Panc1 (cell line): ENCODE results near the gene SOX18. TPM values are rescaled to one million over a fixed set of nuclear protein-coding genes. Genes with fewer than 3 reads are reported as not detected.

Experiments
- ATAC-seq: fragments of 200-7000 bp; cut with Tn5 transposase; 2 replicates; pipeline ENCODE4 v1.9.1; 2020; ENCODE audit warnings: mild to moderate bottlenecking, moderate library complexity
- BruUV-seq: library from RNA; stranded (reverse); fragments of 400-500 nt; replicated peaks from 2 replicates; lab custom pipeline; 2021; lab: Mats Ljungman, UMichigan
- CTCF ChIA-PET: fragments of 300-600 bp; sonication (Branson Sonifier 250); formaldehyde crosslinking; loops from one replicate; lab custom pipeline; 2022; ENCODE audit warnings: antibody characterized with exemption; lab: Charles Lee
- POLR2A ChIA-PET: fragments of 300-600 bp; sonication (Branson Sonifier 250); formaldehyde crosslinking; loops from one replicate; lab custom pipeline; 2022; ENCODE audit warnings: antibody characterized with exemption; lab: Charles Lee
- DNase-seq: peaks from one replicate; pipeline ENCODE4 v3.0.0-alpha.2; 2010; ENCODE audit warnings: low read depth, low spot score
- H3K27ac ChIP-seq: 2 replicates; pipeline ENCODE4 v1.5.1; 2011; ENCODE audit warnings: mild to moderate bottlenecking, low read length, inconsistent platforms
- H3K27me3 ChIP-seq: fragments of 200-500 bp; sonication (Bioruptor generic); 2 replicates; pipeline ENCODE4 v1.6.0; 2014; ENCODE audit warnings: low read length, inconsistent platforms; ENCODE audit not compliant: control insufficient read depth, insufficient read depth
- H3K36me3 ChIP-seq: fragments of 200-500 bp; sonication (Bioruptor generic); 2 replicates; pipeline ENCODE4 v1.5.1; 2014; ENCODE audit warnings: inconsistent platforms, mild to moderate bottlenecking, low read length, moderate library complexity; ENCODE audit not compliant: control insufficient read depth, insufficient read depth
- H3K4me1 ChIP-seq: 2 replicates; pipeline ENCODE4 v1.5.1; 2011; ENCODE audit warnings: inconsistent platforms, mild to moderate bottlenecking, low read length, moderate library complexity; ENCODE audit not compliant: control insufficient read depth, insufficient read depth
- H3K4me3 ChIP-seq, 2 experiments: 2 replicates each; pipeline ENCODE4 v1.5.1; 2011 to 2012; ENCODE audit warnings: low read depth in 2 of 2, low read length in 2 of 2, mild to moderate bottlenecking in 2 of 2, inconsistent platforms in 1 of 2, moderate library complexity in 1 of 2
- H3K9me3 ChIP-seq: fragments of 200-500 bp; sonication (Bioruptor generic); 2 replicates; pipeline ENCODE4 v1.5.1; 2014; ENCODE audit warnings: low read depth, mild to moderate bottlenecking, inconsistent platforms, low read length, moderate library complexity; ENCODE audit not compliant: control insufficient read depth, insufficient read depth
- POLR2AphosphoS5 ChIP-seq: IDR thresholded peaks from 2 replicates; pipeline ENCODE4 v1.6.1; 2012; ENCODE audit warnings: mild to moderate bottlenecking, low read depth, low read length, moderate library complexity
- SIN3A ChIP-seq: IDR thresholded peaks from 2 replicates; pipeline ENCODE4 v1.6.1; 2012; ENCODE audit warnings: low read depth, mild to moderate bottlenecking, low read length, moderate library complexity, borderline replicate concordance; ENCODE audit not compliant: insufficient read depth
- TCF7L2 ChIP-seq: IDR thresholded peaks from 2 replicates; pipeline ENCODE4 v1.6.1; 2011; ENCODE audit warnings: mild to moderate bottlenecking, low read depth, low read length, inconsistent platforms
- in situ Hi-C: cut with HindIII; loops from 2 replicates; pipeline ENCODE4 v1.10.0; 2016; ENCODE audit warnings: low sequenced_read_pairs, low pct_unique_long_range_greater_than_20kb
- intact Hi-C: fragments of 100-400 bp; cut with micrococcal nuclease; formaldehyde crosslinking; loops from one replicate; pipeline ENCODE4 v1.10.0; 2022; ENCODE audit not compliant: unreplicated experiment
- total RNA-seq: library from RNA; stranded (reverse); gene quantifications from one replicate; pipeline ENCODE4 v1.2.1, GENCODE V29; 2021; ENCODE audit not compliant: unreplicated experiment
- TF ChIP-seq, protein P1 (sequence below): fragments of 450-650 bp; IDR thresholded peaks from 2 replicates; pipeline ENCODE4 v1.5.1; 2017; ENCODE audit warnings: mild to moderate bottlenecking
- TF ChIP-seq, protein P2 (sequence below), 2 experiments: IDR thresholded peaks; 2 replicates each; pipeline ENCODE4 v1.6.1; 2011 to 2012; ENCODE audit warnings: low read depth in 2 of 2, control low read depth in 1 of 2, low read length in 1 of 2, mild to moderate bottlenecking in 1 of 2, moderate library complexity in 1 of 2; ENCODE audit not compliant: insufficient read depth in 1 of 2

SOX18 gene
- total RNA-seq, 1 experiment from 2014 or later: 18.7 TPM

DNA sequence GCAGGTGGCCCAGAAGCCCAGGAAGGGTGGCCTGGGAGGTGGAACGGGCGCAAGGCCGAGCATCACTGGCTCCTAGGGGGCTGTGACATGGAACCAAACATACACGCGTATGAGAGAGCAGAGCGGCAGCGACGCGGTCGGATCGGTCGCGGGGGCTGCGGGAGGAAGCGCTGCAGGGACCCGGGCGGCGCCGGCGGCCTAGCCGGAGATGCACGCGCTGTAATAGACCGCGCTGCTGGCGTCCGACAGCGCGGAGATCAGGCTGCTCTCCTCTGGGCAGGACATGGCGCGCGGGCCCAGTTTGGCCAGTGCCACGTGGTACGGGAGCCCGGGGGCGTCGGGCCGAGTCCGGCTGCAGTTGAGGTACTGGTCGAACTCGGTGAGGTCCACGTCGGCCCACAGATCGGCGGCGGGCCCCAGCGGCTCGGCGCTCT lies 1.5 kb downstream of the SOX18 start:
- ChIA-PET POLR2A (no interaction called here), CTCF (interaction anchor here (1.6 kb wide), 1 partner anchor 10 kb away, joined by 4 read pairs; no protein-coding TSS in a partner anchor)
- Histone ChIP-seq H3K27ac (0 out of 2 replicates have a peak overlapping the region, but pooled peaks have one; percentile 29), H3K9me3 (no peaks in the 10 kb centered on the region), H3K4me1 (peaks cover 53% of the 10 kb centered on the region), H3K36me3 (no peaks in the 10 kb centered on the region), H3K4me3 (peak overlapping the region; percentile 29 to 33; a peak in 3 of 4 replicates), H3K27me3 (no peaks in the 10 kb centered on the region)
- TF ChIP-seq SIN3A: no peak
- no peak for TF ChIP-seq TCF7L2
- TF ChIP-seq, protein P1, sequence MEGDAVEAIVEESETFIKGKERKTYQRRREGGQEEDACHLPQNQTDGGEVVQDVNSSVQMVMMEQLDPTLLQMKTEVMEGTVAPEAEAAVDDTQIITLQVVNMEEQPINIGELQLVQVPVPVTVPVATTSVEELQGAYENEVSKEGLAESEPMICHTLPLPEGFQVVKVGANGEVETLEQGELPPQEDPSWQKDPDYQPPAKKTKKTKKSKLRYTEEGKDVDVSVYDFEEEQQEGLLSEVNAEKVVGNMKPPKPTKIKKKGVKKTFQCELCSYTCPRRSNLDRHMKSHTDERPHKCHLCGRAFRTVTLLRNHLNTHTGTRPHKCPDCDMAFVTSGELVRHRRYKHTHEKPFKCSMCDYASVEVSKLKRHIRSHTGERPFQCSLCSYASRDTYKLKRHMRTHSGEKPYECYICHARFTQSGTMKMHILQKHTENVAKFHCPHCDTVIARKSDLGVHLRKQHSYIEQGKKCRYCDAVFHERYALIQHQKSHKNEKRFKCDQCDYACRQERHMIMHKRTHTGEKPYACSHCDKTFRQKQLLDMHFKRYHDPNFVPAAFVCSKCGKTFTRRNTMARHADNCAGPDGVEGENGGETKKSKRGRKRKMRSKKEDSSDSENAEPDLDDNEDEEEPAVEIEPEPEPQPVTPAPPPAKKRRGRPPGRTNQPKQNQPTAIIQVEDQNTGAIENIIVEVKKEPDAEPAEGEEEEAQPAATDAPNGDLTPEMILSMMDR: no peak
- TF ChIP-seq, protein P2, sequence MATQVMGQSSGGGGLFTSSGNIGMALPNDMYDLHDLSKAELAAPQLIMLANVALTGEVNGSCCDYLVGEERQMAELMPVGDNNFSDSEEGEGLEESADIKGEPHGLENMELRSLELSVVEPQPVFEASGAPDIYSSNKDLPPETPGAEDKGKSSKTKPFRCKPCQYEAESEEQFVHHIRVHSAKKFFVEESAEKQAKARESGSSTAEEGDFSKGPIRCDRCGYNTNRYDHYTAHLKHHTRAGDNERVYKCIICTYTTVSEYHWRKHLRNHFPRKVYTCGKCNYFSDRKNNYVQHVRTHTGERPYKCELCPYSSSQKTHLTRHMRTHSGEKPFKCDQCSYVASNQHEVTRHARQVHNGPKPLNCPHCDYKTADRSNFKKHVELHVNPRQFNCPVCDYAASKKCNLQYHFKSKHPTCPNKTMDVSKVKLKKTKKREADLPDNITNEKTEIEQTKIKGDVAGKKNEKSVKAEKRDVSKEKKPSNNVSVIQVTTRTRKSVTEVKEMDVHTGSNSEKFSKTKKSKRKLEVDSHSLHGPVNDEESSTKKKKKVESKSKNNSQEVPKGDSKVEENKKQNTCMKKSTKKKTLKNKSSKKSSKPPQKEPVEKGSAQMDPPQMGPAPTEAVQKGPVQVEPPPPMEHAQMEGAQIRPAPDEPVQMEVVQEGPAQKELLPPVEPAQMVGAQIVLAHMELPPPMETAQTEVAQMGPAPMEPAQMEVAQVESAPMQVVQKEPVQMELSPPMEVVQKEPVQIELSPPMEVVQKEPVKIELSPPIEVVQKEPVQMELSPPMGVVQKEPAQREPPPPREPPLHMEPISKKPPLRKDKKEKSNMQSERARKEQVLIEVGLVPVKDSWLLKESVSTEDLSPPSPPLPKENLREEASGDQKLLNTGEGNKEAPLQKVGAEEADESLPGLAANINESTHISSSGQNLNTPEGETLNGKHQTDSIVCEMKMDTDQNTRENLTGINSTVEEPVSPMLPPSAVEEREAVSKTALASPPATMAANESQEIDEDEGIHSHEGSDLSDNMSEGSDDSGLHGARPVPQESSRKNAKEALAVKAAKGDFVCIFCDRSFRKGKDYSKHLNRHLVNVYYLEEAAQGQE (IDR thresholded peaks at IDR 0.05; ENCODE audit: insufficient read depth in 1 of 2, low read depth in 2 of 2, low read length in 1 of 2): no peak
- TF ChIP-seq POLR2AphosphoS5: no peak
- intact Hi-C loops (no loop called here), in situ Hi-C loops (no loop called here)
- no peak for ATAC-seq
- DNase-seq: no peak
- no TSS peak for BruUV-seq

DNA sequence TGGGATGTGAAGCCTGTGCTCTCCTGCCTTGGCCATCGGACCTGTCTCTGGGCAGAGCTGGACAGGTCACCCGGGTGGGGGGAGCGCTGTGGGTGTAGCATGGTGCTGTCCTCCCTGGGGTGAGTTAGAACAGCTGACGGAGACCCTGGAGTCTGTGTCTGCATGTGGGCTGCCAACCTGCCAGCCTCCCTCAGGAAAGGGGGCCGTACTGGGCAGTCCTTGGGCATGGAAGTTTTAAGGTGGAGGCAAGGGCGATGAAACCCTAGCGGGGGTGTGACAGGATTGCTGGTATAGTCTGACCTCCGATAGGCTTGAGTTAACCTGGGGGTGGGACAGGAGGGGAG lies 2.4 kb downstream of the SOX18 start:
- TF ChIP-seq POLR2AphosphoS5: no peak
- no peak overlapping the region for H3K27ac ChIP-seq
- no peaks in the 10 kb centered on the region for H3K36me3 ChIP-seq
- ChIA-PET POLR2A (no interaction called here), CTCF (interaction anchor here (0.7 to 1.6 kb wide), 2 partner anchors 9 kb away, joined by 4 to 6 read pairs; no protein-coding TSS in a partner anchor)
- intact Hi-C loops (no loop called here), in situ Hi-C loops (no loop called here)
- DNase-seq (no peak), ATAC-seq (no peak)
- H3K9me3 ChIP-seq: no peaks in the 10 kb centered on the region
- no TSS peak for BruUV-seq
- H3K27me3 ChIP-seq: no peaks in the 10 kb centered on the region
- no peak overlapping the region for H3K4me3 ChIP-seq
- H3K4me1 ChIP-seq: peaks cover 54% of the 10 kb centered on the region

DNA sequence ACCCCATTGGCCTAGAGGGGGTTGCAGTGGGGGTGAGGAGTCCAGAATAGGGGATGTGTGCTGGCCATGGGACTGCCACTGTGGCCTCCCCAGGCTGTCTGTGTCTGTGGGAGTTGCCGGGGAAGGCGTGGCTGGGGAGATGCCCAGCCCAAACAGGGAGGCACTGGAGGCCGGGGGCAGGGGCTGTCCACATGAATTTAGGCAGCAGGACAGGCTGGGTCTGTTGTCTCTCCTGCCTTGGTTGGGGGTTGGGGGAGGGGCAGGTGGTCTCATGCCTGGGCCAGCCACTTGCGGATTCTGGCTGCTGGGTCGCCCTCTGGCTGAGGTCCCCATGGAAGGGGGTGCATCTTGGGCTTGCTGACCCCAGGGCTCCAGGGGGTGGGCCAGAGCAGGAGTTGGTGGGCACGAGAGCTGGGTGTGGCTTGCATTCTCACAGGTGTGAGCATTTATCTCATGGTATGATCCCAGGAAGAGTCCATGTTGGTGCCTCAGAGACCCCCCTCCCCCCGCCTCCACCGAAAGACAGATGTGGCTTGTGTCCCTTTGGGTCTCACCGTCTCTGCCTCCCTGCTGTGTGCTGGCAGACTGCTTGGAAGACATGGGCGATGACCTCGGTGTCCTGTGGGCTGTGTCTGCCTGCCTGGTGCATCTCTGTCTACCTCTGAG lies 4.0 kb downstream of the SOX18 start:
- H3K9me3 ChIP-seq: no peaks in the 10 kb centered on the region
- TF ChIP-seq, protein P1: no peak
- TF ChIP-seq, protein P2 (IDR thresholded peaks at IDR 0.05; ENCODE audit: insufficient read depth in 1 of 2, low read depth in 2 of 2, low read length in 1 of 2): no peak
- TF ChIP-seq TCF7L2: no peak
- no peak for TF ChIP-seq POLR2AphosphoS5
- TF ChIP-seq SIN3A: no peak
- ChIA-PET CTCF (interaction anchor here (0.7 kb wide), 1 partner anchor 74 kb away, joined by 5 read pairs; no protein-coding TSS in a partner anchor), POLR2A (no interaction called here)
- no peaks in the 10 kb centered on the region for H3K27me3 ChIP-seq
- in situ Hi-C loops: no loop called here
- intact Hi-C loops: no loop called here
- H3K36me3 ChIP-seq: no peaks in the 10 kb centered on the region
- no TSS peak for BruUV-seq
- peaks cover 39% of the 10 kb centered on the region for H3K4me1 ChIP-seq
- no peak for DNase-seq
- no peak overlapping the region for H3K4me3 ChIP-seq
- peak; percentile 12; the same call in 1 of the 2 replicates for ATAC-seq
- peak overlapping the region; percentile 62 for H3K27ac ChIP-seq
